Activated naive CD8-positive, alpha-beta T cell treated with anti-CD3 and anti-CD28 coated beads, Interleukin-2, amount 50 U/mL, for 16 hours (primary cell): ENCODE measurements around the gene ESR2.
"Not testable (repeated sequence)": the region's sequence is repeated elsewhere in the genome, so short reads cannot be mapped to it uniquely, and the experiment has no call there.

Source experiments
- DNase-seq: peaks from one replicate; pipeline ENCODE4 v3.0.0-alpha.2; 2020; ENCODE audit warnings: low read depth, low spot score

Gene ESR2

GRCh38 chr14:64198486-64198885, 95.7 kb downstream of the ESR2 start:
- DNase-seq: no peak

- DNase-seq: no peak
These were observed 96.2 kb downstream of the ESR2 start for GRCh38 chr14:64197996-64198395.

- DNase-seq: no peak
These were observed 97.3 kb downstream of the ESR2 start for GRCh38 chr14:64196814-64197411.

GRCh38 chr14:64196056-64196455, 98.1 kb downstream of the ESR2 start:
- DNase-seq: no peak

- DNase-seq: no peak
These were observed 99.0 kb downstream of the ESR2 start for GRCh38 chr14:64195199-64195598.

GRCh38 chr14:64194404-64194803, 99.8 kb downstream of the ESR2 start:
- DNase-seq: no peak

- DNase-seq: no peak
These were observed 100.3 kb downstream of the ESR2 start for GRCh38 chr14:64193821-64194220.

- DNase-seq: no peak
These were observed 102.4 kb downstream of the ESR2 start for GRCh38 chr14:64191756-64192155.

GRCh38 chr14:64190974-64191502, 103.1 kb downstream of the ESR2 start:
- no peak for DNase-seq

GRCh38 chr14:64187331-64187730, 106.8 kb downstream of the ESR2 start:
- DNase-seq: no peak

- DNase-seq: no peak
These were observed 107.7 kb downstream of the ESR2 start for GRCh38 chr14:64186231-64187129.

- DNase-seq: no peak
These were observed 109.0 kb downstream of the ESR2 start for GRCh38 chr14:64185184-64185583.

GRCh38 chr14:64184103-64184729, 110.0 kb downstream of the ESR2 start:
- no peak for DNase-seq

GRCh38 chr14:64182908-64183307, 111.3 kb downstream of the ESR2 start:
- not testable (repeated sequence) for DNase-seq

- DNase-seq: no peak
These were observed 115.4 kb downstream of the ESR2 start for GRCh38 chr14:64178814-64179213.

GRCh38 chr14:64176330-64176729, 117.8 kb downstream of the ESR2 start:
- no peak for DNase-seq

- DNase-seq: no peak
These were observed 119.0 kb downstream of the ESR2 start for GRCh38 chr14:64174922-64175782.

GRCh38 chr14:64170181-64170580, 124.0 kb downstream of the ESR2 start:
- DNase-seq: no peak

- no peak for DNase-seq
These were observed 134.6 kb downstream of the ESR2 start for GRCh38 chr14:64159588-64159987.

GRCh38 chr14:64158608-64159007, 135.6 kb downstream of the ESR2 start:
- no peak for DNase-seq

- DNase-seq: no peak
These were observed 144.2 kb downstream of the ESR2 start for GRCh38 chr14:64149921-64150320.
